ENCODE measurements around the gene FLT3.

DNA sequence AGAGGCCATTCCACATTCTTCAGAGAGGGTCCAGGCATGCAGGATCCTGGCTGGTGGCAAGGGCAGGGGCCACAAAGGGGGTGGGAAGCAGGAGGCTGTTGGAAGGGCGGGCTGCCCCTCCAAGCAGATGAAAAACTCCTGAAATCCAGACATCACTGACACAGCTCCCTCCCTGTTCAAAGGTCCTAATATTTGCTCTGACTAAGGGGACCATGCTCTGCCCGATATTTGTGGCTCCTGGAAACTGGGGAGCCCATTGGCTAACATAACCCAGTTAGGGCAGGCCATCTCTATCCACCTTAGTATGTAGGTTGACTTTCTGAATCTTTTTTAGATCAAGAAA, 127.9 kb downstream of the FLT3 start:
- TF ChIP-seq, protein P1, sequence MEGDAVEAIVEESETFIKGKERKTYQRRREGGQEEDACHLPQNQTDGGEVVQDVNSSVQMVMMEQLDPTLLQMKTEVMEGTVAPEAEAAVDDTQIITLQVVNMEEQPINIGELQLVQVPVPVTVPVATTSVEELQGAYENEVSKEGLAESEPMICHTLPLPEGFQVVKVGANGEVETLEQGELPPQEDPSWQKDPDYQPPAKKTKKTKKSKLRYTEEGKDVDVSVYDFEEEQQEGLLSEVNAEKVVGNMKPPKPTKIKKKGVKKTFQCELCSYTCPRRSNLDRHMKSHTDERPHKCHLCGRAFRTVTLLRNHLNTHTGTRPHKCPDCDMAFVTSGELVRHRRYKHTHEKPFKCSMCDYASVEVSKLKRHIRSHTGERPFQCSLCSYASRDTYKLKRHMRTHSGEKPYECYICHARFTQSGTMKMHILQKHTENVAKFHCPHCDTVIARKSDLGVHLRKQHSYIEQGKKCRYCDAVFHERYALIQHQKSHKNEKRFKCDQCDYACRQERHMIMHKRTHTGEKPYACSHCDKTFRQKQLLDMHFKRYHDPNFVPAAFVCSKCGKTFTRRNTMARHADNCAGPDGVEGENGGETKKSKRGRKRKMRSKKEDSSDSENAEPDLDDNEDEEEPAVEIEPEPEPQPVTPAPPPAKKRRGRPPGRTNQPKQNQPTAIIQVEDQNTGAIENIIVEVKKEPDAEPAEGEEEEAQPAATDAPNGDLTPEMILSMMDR (conservative IDR thresholded peaks at IDR 0.05), result no peak
- TF ChIP-seq ZFX (IDR thresholded peaks at IDR 0.05), result no peak

Data from C4-2B (cell line).